Suprapubic skin (tissue), 4 donors: Measurements from ENCODE around the gene CFAP58. TPM values are rescaled to one million over a fixed set of nuclear protein-coding genes. Genes with fewer than 3 reads are reported as not detected.

Experiments
- DNase-seq, 2 donors: peaks; one replicate each; pipeline ENCODE4 v3.0.0-alpha.2; 2019; ENCODE audit warnings: low spot score in 2 of 2
- H3K27ac ChIP-seq: fragments of 200-600 bp; sonication (generic); one replicate; pipeline ENCODE4 v1.5.1; 2019
- H3K27me3 ChIP-seq: fragments of 200-600 bp; sonication (generic); one replicate; pipeline ENCODE4 v1.5.1; 2019
- H3K36me3 ChIP-seq: fragments of 200-600 bp; sonication (generic); one replicate; pipeline ENCODE4 v1.5.1; 2019
- H3K4me1 ChIP-seq: fragments of 200-600 bp; sonication (generic); one replicate; pipeline ENCODE4 v1.5.1; 2019
- H3K4me3 ChIP-seq: fragments of 200-600 bp; sonication (generic); one replicate; pipeline ENCODE4 v1.5.1; 2019; ENCODE audit warnings: mild to moderate bottlenecking
- H3K9me3 ChIP-seq: fragments of 200-600 bp; sonication (generic); one replicate; pipeline ENCODE4 v1.5.1; 2019
- EP300 ChIP-seq: sonication (generic); formaldehyde crosslinking; IDR thresholded peaks from one replicate; pipeline ENCODE4 v1.6.1; 2017; ENCODE audit warnings: antibody characterized with exemption
- POLR2A ChIP-seq, 2 donors: fragments of 450-650 bp; IDR thresholded peaks; one replicate each; pipeline ENCODE4 v1.6.1; 2017; ENCODE audit warnings: antibody characterized with exemption in 2 of 2, mild to moderate bottlenecking in 2 of 2, moderate library complexity in 2 of 2
- POLR2AphosphoS5 ChIP-seq, 3 donors: sonication (generic); formaldehyde crosslinking; IDR thresholded peaks; one replicate each; pipeline ENCODE4 v1.6.1; 2017; ENCODE audit warnings: antibody characterized with exemption in 3 of 3
- WGBS: methylation state at CpG from one replicate; pipeline ENCODE4 v1.1.5; 2018; 5-methylcytosine and 5-hydroxymethylcytosine counted together
- total RNA-seq, 4 donors: library from RNA; depleted of rRNA; stranded (reverse); fragments of >200 nt; gene quantifications; one replicate each; pipeline ENCODE4 v1.1.0, GENCODE V29; 2016
- TF ChIP-seq, protein P1 (sequence below), 2 donors: fragments of 200-600 bp in 1 of 2; fragments of 450-650 bp in 1 of 2; sonication (generic) in 1 of 2; IDR thresholded peaks; one replicate each; pipeline ENCODE4 v1.5.1; 2016 to 2019; ENCODE audit warnings: antibody characterized with exemption in 2 of 2, mild to moderate bottlenecking in 1 of 2, moderate library complexity in 1 of 2

The CFAP58 gene
- total RNA-seq, 4 donors from 2014 or later: 0.13 to 1.0 (median 0.39) TPM

- peaks cover 100% of the 10 kb centered on the region for H3K4me1 ChIP-seq
- H3K36me3 ChIP-seq: no peaks in the 10 kb centered on the region
- TF ChIP-seq, protein P1, sequence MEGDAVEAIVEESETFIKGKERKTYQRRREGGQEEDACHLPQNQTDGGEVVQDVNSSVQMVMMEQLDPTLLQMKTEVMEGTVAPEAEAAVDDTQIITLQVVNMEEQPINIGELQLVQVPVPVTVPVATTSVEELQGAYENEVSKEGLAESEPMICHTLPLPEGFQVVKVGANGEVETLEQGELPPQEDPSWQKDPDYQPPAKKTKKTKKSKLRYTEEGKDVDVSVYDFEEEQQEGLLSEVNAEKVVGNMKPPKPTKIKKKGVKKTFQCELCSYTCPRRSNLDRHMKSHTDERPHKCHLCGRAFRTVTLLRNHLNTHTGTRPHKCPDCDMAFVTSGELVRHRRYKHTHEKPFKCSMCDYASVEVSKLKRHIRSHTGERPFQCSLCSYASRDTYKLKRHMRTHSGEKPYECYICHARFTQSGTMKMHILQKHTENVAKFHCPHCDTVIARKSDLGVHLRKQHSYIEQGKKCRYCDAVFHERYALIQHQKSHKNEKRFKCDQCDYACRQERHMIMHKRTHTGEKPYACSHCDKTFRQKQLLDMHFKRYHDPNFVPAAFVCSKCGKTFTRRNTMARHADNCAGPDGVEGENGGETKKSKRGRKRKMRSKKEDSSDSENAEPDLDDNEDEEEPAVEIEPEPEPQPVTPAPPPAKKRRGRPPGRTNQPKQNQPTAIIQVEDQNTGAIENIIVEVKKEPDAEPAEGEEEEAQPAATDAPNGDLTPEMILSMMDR (IDR thresholded peaks at IDR 0.05): no peak
- TF ChIP-seq EP300 (no peak), POLR2AphosphoS5 (IDR thresholded peaks at IDR 0.05) (no peak), POLR2A (IDR thresholded peaks at IDR 0.05) (no peak)
- H3K27me3 ChIP-seq: no peaks in the 10 kb centered on the region
- WGBS: 83% methylated on average over 9 of the region's 9 CpGs
- H3K4me3 ChIP-seq: no peak overlapping the region
- DNase-seq: no peak
- H3K9me3 ChIP-seq: no peaks in the 10 kb centered on the region
- peak overlapping the region; percentile 93 for H3K27ac ChIP-seq
Observed at GRCh38 chr10:104324221-104324686, 29.4 kb upstream of the CFAP58 start.

GRCh38 chr10:104324931-104325330 is 28.7 kb upstream of the CFAP58 start:
- Histone ChIP-seq H3K9me3 (no peaks in the 10 kb centered on the region), H3K27ac (peak overlapping the region; percentile 95), H3K4me1 (peaks cover 100% of the 10 kb centered on the region), H3K4me3 (no peak overlapping the region), H3K36me3 (no peaks in the 10 kb centered on the region), H3K27me3 (no peaks in the 10 kb centered on the region)
- 96% methylated on average over 10 of the region's 10 CpGs for WGBS
- TF ChIP-seq, protein P1 (IDR thresholded peaks at IDR 0.05): no peak
- TF ChIP-seq POLR2A (IDR thresholded peaks at IDR 0.05) (no peak), EP300 (no peak), POLR2AphosphoS5 (IDR thresholded peaks at IDR 0.05) (no peak)
- no peak for DNase-seq

DNA sequence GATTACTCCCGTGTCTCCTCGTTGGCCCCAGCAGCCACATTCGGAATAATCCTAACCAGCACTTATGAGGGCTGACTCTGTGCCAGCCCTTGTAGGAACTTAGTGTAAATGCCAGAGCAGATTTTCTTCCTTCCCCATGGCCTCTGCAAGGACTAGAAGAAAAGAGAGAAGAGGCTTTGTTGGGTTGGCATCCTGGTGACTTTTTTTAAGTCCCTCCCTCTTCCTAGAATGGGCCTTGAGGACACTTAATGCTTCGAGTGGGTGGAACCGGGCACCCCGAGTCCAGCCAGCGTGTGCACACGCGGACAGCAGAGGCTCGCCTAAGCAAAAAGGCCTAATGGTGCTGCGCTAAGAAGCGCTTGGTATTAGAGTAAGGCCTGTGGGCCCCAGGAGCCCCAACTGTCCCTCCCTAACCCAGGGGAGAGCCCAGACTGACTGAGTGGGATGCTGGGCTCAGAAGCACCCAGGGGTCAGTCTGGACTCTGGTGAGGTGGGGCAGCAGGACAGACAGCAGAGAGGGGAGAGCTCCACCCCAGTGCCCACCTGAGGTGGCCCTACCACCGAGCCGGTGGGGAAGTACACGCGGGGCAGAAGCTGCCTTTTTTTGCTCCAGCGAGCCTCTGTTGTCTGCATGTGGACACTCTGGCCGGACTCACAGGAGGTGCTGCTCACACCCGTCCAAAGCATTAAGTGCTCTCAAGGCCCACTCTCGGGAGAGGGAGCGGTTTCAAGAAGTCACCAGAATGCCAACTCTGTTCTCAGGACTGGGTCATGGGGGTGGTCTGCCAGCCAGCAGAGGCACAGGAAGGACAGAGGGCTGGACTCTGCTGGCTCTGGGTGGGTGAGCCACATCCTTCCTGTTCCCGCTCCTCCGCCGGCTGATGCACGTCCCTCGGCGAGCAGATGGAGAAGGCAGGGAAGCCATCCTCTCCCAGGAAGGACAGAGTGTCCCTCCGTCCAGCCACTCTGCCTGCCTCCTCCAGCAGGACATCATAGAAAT is 27.9 kb upstream of the CFAP58 start:
- 59% methylated on average over 14 of the region's 28 CpGs for WGBS
- H3K4me3 ChIP-seq: no peak overlapping the region
- peaks cover 100% of the 10 kb centered on the region for H3K4me1 ChIP-seq
- no peaks in the 10 kb centered on the region for H3K9me3 ChIP-seq
- peak in 1 of 2 donors; percentile 22 for TF ChIP-seq POLR2A (IDR thresholded peaks at IDR 0.05)
- TF ChIP-seq POLR2AphosphoS5 (IDR thresholded peaks at IDR 0.05): no peak
- H3K36me3 ChIP-seq: no peaks in the 10 kb centered on the region
- no peak for DNase-seq
- peak overlapping the region; percentile 95 for H3K27ac ChIP-seq
- H3K27me3 ChIP-seq: no peaks in the 10 kb centered on the region

DNA sequence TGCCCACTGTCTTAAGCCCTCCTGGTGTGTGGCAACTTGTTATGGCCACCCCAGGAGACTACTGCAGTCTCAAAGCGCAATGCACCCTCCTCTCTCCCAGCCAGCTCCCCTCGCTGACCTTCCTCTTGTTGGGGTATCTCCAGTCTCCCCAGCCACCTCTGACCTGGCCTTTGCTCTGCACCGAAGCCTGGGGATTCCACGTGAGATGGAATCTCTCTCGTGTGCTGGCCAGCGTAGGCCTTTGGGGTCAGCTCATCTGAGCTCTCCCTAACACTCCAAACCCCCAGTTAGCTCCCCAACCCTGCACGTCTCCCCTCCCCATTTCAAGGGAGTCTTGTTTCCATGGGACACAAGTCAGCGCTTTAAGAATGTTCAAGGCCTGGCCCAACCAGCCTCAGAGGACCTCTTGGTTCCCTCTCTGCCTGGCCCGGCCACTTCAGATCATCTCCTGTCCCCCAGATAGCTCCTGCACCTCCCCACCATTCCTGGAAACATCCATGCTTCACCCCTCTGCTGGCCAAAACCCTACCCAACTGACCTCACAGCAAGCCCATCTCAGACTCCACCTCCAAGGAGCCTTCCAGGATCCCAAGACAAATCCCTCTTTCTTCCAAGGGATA is 26.5 kb upstream of the CFAP58 start:
- WGBS: 94% methylated on average over 9 of the region's 9 CpGs

More for the DNA sequence above, 26.5 kb upstream of the CFAP58 start:
- peak overlapping the region; percentile 37 for H3K4me3 ChIP-seq
- no peak for TF ChIP-seq POLR2AphosphoS5 (IDR thresholded peaks at IDR 0.05)
- TF ChIP-seq, protein P1 (IDR thresholded peaks at IDR 0.05): no peak
- TF ChIP-seq POLR2A (IDR thresholded peaks at IDR 0.05): no peak
- no peak for TF ChIP-seq EP300
- DNase-seq: peak; percentile 58 to 61
- peak overlapping the region; percentile 95 for H3K27ac ChIP-seq
- H3K27me3 ChIP-seq: no peaks in the 10 kb centered on the region
- no peaks in the 10 kb centered on the region for H3K9me3 ChIP-seq
- no peaks in the 10 kb centered on the region for H3K36me3 ChIP-seq
- peaks cover 100% of the 10 kb centered on the region for H3K4me1 ChIP-seq
